Measurements from ENCODE around the gene NCOA1.

DNA sequence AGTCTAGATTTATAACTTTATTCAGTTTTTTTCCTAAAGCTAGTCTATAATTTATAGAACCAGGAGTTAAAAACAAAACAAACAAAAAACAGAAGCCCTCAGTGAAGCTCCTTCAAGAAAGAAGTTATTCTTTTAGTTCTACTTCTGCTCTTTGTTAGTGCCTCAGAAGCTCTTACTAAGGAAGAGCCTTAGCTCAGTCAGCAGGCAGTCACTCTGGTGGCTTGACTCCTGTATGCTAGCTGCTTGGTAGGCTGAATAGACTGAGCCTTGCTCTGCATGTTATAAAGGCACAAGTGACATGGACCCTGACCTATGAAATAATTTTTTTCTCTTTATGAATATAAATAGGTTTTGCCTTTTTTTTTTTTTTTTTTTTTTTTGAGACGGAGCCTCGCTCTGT lies 24.8 kb downstream of the NCOA1 start:
- TF ChIP-seq YY1 (IDR thresholded peaks at IDR 0.05; ENCODE audit: insufficient read depth, insufficient read length) = no peak
- TF ChIP-seq SUZ12 (IDR thresholded peaks at IDR 0.05; ENCODE audit: extremely low read depth, insufficient read depth, insufficient read length) = no peak
- no peak for TF ChIP-seq ZNF274 (IDR thresholded peaks at IDR 0.05; ENCODE audit: low read depth, low read length)

All from NT2/D1 (cell line).